Gastrocnemius medialis (tissue), 4 donors: ENCODE measurements around the gene ITPR1. TPM values are rescaled to one million over a fixed set of nuclear protein-coding genes. Genes with fewer than 3 reads are reported as not detected.

Experiments
- ATAC-seq, 2 donors: fragments of 150-250 bp; one replicate each; pipeline ENCODE4 v1.9.1; 2016
- DNase-seq, 2 donors: peaks; one replicate each; pipeline ENCODE4 v3.0.0-alpha.2; 2019
- H3K27ac ChIP-seq, 4 donors: fragments of 200-600 bp; sonication (generic); 1 replicate in 1 of 4; 2 replicates in 3 of 4; pipeline ENCODE4 v1.5.1; 2016 to 2018; ENCODE audit warnings: mild to moderate bottlenecking in 2 of 4, moderate library complexity in 1 of 4
- H3K27me3 ChIP-seq, 3 donors: fragments of 200-600 bp; sonication (generic) in 2 of 3; 1 replicate in 1 of 3; 2 replicates in 2 of 3; pipeline versions ENCODE4 v1.5.1 to v1.6.0; 2016 to 2019; ENCODE audit warnings: mild to moderate bottlenecking in 1 of 3, moderate library complexity in 1 of 3
- H3K36me3 ChIP-seq, 2 donors: fragments of 200-600 bp; sonication (generic) in 1 of 2; one replicate each; pipeline ENCODE4 v1.5.1; 2017 to 2018
- H3K4me1 ChIP-seq, 2 donors: fragments of 200-600 bp; sonication (generic) in 1 of 2; one replicate each; pipeline ENCODE4 v1.5.1; 2016 to 2017; ENCODE audit warnings: mild to moderate bottlenecking in 2 of 2
- H3K4me3 ChIP-seq, 4 donors: fragments of 200-600 bp; sonication (generic) in 3 of 4; 1 replicate in 1 of 4; 2 replicates in 3 of 4; pipeline ENCODE4 v1.5.1; 2016 to 2019; ENCODE audit warnings: mild to moderate bottlenecking in 2 of 4
- H3K9me3 ChIP-seq, 3 donors: fragments of 200-600 bp; sonication (generic) in 2 of 3; 1 replicate in 1 of 3; 2 replicates in 2 of 3; pipeline ENCODE4 v1.5.1; 2016 to 2019
- POLR2A ChIP-seq, 2 donors: fragments of 450-650 bp; IDR thresholded peaks; one replicate each; pipeline ENCODE4 v1.6.1; 2017; ENCODE audit warnings: antibody characterized with exemption in 2 of 2, mild to moderate bottlenecking in 2 of 2, moderate library complexity in 2 of 2
- in situ Hi-C, 4 donors: fragments of 200-750 bp; cut with MboI; loops; one replicate each; pipeline versions ENCODE4 v1.15.0 to v1.8.0; 2017; ENCODE audit warnings: low sequenced_read_pairs in 4 of 4
- intact Hi-C: fragments of 100-400 bp; cut with DNase I; formaldehyde crosslinking; loops from one replicate; pipeline ENCODE4 v1.15.1; 2023; ENCODE audit warnings: low total_unique reads
- total RNA-seq, 4 donors: library from RNA; depleted of rRNA; stranded (reverse); fragments of >200 nt; gene quantifications; one replicate each; pipeline versions ENCODE4 v1.1.0 to v1.2.3, GENCODE V29; 2016
- TF ChIP-seq, protein P1 (sequence below), 5 experiments: fragments of 450-650 bp in 3 of 5; fragments of 200-600 bp in 2 of 5; sonication (generic) in 2 of 5; IDR thresholded peaks in 4 of 5; conservative IDR thresholded peaks in 1 of 5; 1 replicate in 4 of 5; 2 replicates in 1 of 5; pipeline ENCODE4 v1.5.1; 2016 to 2019; ENCODE audit warnings: antibody characterized with exemption in 5 of 5, mild to moderate bottlenecking in 3 of 5, moderate library complexity in 3 of 5

Gene ITPR1
- total RNA-seq, 4 donors from 2014 or later, result 5.5 to 21.7 (median 11.3) TPM

DNA sequence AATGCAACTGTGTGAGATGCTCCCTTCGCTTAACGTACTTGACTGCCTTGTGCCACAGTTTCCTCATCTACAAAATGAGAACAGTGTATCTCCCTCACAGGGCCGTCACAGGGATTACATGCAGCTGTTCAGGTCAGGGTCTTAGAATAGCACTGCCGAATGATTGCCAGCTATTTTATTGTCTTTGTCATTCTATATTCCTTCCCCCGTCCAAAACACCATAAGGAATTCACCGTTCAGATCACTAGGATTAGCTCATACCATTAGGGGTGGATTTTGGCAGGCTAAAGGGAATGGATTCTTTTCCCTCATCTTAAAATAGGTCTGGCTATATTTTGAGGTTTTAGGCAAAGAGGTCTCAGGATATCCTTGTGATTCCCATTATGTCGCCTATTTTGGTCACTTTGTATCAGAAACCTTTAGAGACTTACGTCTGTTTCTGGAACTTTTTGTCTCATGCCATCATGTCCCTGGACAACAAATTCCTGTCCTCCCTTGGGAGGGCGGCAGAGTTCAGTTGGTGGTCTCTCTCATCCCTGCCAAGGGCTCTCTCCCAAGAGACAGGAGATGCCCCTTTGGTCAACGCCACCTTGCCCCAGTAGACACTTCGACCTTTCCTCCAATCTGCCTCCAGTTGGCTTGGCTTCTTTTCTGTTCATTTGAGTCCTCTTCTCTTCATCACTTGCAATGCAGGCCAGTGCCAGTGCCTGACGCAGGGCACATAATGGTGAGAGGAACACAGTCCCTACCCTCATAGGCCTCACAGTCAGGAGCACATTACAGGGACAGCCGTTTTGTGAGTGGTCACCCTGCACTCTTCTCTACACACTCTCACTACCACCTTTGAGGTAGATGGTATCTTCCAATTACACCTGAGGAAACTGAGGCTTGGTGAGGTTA lies 314.5 kb downstream of the ITPR1 start:
- Histone ChIP-seq H3K27ac (peak overlapping the region; percentile 76 to 89 (median 80)), H3K4me3 (no peak overlapping the region), H3K27me3 (no peaks in the 10 kb centered on the region), H3K4me1 (peaks cover 16 to 31% of the 10 kb centered on the region in 2 donors), H3K9me3 (no peaks in the 10 kb centered on the region), H3K36me3 (no peaks in the 10 kb centered on the region)
- DNase-seq (peak; percentile 45 to 81), ATAC-seq (peak; percentile 82 to 90)
- TF ChIP-seq, protein P1, sequence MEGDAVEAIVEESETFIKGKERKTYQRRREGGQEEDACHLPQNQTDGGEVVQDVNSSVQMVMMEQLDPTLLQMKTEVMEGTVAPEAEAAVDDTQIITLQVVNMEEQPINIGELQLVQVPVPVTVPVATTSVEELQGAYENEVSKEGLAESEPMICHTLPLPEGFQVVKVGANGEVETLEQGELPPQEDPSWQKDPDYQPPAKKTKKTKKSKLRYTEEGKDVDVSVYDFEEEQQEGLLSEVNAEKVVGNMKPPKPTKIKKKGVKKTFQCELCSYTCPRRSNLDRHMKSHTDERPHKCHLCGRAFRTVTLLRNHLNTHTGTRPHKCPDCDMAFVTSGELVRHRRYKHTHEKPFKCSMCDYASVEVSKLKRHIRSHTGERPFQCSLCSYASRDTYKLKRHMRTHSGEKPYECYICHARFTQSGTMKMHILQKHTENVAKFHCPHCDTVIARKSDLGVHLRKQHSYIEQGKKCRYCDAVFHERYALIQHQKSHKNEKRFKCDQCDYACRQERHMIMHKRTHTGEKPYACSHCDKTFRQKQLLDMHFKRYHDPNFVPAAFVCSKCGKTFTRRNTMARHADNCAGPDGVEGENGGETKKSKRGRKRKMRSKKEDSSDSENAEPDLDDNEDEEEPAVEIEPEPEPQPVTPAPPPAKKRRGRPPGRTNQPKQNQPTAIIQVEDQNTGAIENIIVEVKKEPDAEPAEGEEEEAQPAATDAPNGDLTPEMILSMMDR (IDR thresholded peaks at IDR 0.05 in 4 of 5, conservative IDR thresholded peaks at IDR 0.05 in 1 of 5), result peak in 4 of 5 experiments; percentile 25 to 46 (median 33)
- peak; percentile 9 to 46 for TF ChIP-seq POLR2A (IDR thresholded peaks at IDR 0.05)
- intact Hi-C loops, result loop anchor here (1.0 to 5.0 kb wide), 5 partner anchors 19 to 245 kb away; partner anchors contain the start of gene BHLHE40
- in situ Hi-C loops, result no loop called here

GRCh38 chr3:4808637-4809036 lies 315.5 kb downstream of the ITPR1 start:
- no peak overlapping the region for H3K4me3 ChIP-seq
- TF ChIP-seq, protein P1 (IDR thresholded peaks at IDR 0.05 in 4 of 5, conservative IDR thresholded peaks at IDR 0.05 in 1 of 5), result no peak
- TF ChIP-seq POLR2A (IDR thresholded peaks at IDR 0.05), result no peak
- H3K4me1 ChIP-seq, result peaks cover 16 to 35% of the 10 kb centered on the region in 2 donors
- intact Hi-C loops, result loop anchor here (2.0 to 5.0 kb wide), 3 partner anchors 36 to 244 kb away; no protein-coding TSS in a partner anchor
- ATAC-seq (no peak), DNase-seq (no peak)
- H3K36me3 ChIP-seq, result no peaks in the 10 kb centered on the region
- H3K27me3 ChIP-seq, result no peaks in the 10 kb centered on the region
- in situ Hi-C loops, result no loop called here
- no peaks in the 10 kb centered on the region for H3K9me3 ChIP-seq
- H3K27ac ChIP-seq, result peak overlapping the region; percentile 76 to 89 (median 80)

DNA sequence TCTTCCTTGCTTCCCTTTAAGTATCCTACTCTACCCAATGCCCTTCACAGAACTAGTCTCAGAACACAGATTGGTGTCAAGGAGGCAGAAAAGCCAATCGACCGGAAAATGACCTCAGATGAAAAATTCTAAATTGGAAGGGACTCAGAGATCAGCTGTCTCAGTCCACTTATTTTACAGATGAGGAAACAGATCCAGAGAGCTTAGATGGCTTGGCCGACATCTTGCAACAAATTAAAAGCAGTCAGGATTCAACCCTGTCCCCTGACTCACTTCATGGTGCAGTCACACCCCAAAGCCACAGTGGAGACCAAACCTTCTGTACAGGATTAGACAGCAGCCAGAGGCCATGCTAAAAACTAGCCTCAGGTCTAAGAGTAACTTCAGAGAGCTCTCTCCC lies 316.8 kb downstream of the ITPR1 start:
- Histone ChIP-seq H3K27ac (peak overlapping the region; percentile 4 to 78 (median 35)), H3K27me3 (no peaks in the 10 kb centered on the region), H3K4me1 (peaks cover 16 to 39% of the 10 kb centered on the region in 2 donors), H3K9me3 (no peaks in the 10 kb centered on the region), H3K4me3 (no peak overlapping the region), H3K36me3 (no peaks in the 10 kb centered on the region)
- TF ChIP-seq, protein P1 (IDR thresholded peaks at IDR 0.05 in 4 of 5, conservative IDR thresholded peaks at IDR 0.05 in 1 of 5), result no peak
- no peak for TF ChIP-seq POLR2A (IDR thresholded peaks at IDR 0.05)
- intact Hi-C loops (loop anchor here (2.0 to 5.0 kb wide), 3 partner anchors 37 to 242 kb away; no protein-coding TSS in a partner anchor), in situ Hi-C loops (no loop called here)
- DNase-seq (no peak), ATAC-seq (no peak)

DNA sequence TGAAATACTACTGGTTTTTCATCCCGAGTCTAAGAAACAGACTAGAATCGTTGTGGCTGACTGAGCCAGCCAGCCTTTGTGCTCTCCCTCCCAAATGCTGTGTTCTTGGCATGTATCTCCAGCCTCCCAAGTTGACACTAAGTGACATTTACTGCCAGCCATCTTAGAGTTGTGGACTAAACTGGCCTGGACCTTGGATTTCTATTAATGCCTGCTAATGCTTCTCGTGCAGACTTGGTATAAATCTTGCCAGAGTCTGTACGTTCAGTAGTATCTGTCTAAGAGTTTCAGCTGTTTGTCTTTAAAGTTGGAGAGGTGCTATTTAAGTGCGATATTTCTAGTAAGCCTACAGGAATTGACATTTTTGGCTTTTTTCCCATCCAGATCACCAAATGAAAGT lies 319.4 kb downstream of the ITPR1 start:
- ATAC-seq, result no peak
- no peak overlapping the region for H3K4me3 ChIP-seq
- H3K9me3 ChIP-seq, result no peaks in the 10 kb centered on the region
- intact Hi-C loops, result no loop called here
- peaks cover 8 to 35% of the 10 kb centered on the region in 2 donors for H3K4me1 ChIP-seq
- DNase-seq, result no peak
- no peaks in the 10 kb centered on the region for H3K27me3 ChIP-seq
- TF ChIP-seq, protein P1 (IDR thresholded peaks at IDR 0.05 in 4 of 5, conservative IDR thresholded peaks at IDR 0.05 in 1 of 5), result no peak
- no peak for TF ChIP-seq POLR2A (IDR thresholded peaks at IDR 0.05)
- peak overlapping the region in 1 of 4 donors; percentile 76 for H3K27ac ChIP-seq
- H3K36me3 ChIP-seq, result peaks cover 0 to under 1% of the 10 kb centered on the region in 2 donors
- in situ Hi-C loops, result no loop called here
